ENCODE data around the gene SLC37A2. TPM values are rescaled to one million over a fixed set of nuclear protein-coding genes. Genes with fewer than 3 reads are reported as not detected.

SLC37A2 gene
- total RNA-seq: 2.1 TPM

GRCh38 chr11:125062931-125063428 lies at the start of gene SLC37A2:
Gene SLC37A2, plus strand, starts transcription at chr11:125063305. Its CDS starts 63 bp downstream, at chr11:125063368.

GRCh38 chr11:125111343-125112207 lies 48.5 kb downstream of the SLC37A2 start, which contains the start of gene TMEM218:
Gene TMEM218, minus strand, starts transcription at chr11:125111626. Its CDS starts 9,385 bp downstream, at chr11:125102241.

Other genes with a start within 250 kb of the SLC37A2 start
- gene ROBO3, start 197.9 kb upstream of the SLC37A2 start, total RNA-seq: 15.5 TPM
- gene ROBO4, start 165.4 kb upstream of the SLC37A2 start, total RNA-seq: 8.1 TPM
- gene HEPN1, start 144.1 kb upstream of the SLC37A2 start, total RNA-seq: not detected
- gene HEPACAM, start 127.3 kb upstream of the SLC37A2 start, total RNA-seq: 59.3 TPM
- 3.9 TPM for gene CCDC15, start 109.1 kb upstream of the SLC37A2 start, total RNA-seq
- 19.4 TPM for gene TMEM218, start 48.3 kb downstream of the SLC37A2 start, total RNA-seq
- 6.9 TPM for gene PKNOX2, start 101.4 kb downstream of the SLC37A2 start, total RNA-seq

Measured in diencephalon (tissue), 1 donor.